ENCODE measurements around the gene TKTL1.

The TKTL1 gene

DNA sequence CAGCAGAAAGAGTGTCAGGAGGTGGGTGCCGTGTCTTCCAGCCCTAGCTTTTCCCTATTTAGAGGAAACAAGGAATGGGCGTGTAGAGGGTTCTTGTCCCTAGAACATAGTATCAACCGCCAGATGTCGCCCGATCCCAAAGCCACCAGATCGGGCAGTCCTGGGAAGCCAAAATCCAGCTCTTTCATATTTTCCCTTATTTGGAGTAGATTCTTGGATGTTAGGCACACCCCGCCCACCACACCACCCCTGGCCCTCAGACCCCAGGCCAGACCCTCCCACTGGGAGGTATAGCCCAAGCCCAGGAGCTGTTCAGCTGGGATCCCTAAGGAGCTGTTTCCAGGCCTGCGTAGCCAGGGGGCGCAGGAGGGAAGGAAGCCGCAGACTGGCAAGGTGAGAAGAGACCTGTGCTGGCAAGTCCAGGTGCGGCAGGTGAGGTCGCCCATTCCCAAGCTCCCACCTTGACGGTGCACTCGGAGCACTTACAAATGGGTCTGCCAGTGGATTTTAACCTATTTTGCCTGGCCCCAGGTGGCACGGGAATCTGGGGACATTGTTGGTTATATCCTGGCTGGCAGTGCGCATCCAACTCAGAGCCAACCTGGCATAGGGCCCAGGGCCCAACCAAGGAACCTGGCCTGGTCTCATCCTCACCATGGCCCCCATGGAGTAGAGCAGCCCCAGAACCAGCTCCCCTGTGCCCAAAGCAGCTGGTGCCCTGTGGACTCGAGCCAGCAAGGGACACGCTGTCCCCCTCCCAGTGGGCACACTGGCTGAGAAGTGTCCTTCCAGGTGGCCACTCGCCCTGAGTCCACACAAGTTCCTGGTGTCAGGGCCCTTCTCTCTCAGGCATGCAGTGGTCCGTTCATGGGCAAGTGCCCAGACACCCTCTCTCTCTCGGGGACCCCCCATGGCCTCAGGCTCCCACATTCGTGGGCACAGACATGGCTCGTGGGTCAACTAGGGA, 78.0 kb downstream of the TKTL1 start:
- FAIRE-seq (peak; percentile 76), DNase-seq (ENCODE audit: insufficient read length, low spot score) (no peak)

DNA sequence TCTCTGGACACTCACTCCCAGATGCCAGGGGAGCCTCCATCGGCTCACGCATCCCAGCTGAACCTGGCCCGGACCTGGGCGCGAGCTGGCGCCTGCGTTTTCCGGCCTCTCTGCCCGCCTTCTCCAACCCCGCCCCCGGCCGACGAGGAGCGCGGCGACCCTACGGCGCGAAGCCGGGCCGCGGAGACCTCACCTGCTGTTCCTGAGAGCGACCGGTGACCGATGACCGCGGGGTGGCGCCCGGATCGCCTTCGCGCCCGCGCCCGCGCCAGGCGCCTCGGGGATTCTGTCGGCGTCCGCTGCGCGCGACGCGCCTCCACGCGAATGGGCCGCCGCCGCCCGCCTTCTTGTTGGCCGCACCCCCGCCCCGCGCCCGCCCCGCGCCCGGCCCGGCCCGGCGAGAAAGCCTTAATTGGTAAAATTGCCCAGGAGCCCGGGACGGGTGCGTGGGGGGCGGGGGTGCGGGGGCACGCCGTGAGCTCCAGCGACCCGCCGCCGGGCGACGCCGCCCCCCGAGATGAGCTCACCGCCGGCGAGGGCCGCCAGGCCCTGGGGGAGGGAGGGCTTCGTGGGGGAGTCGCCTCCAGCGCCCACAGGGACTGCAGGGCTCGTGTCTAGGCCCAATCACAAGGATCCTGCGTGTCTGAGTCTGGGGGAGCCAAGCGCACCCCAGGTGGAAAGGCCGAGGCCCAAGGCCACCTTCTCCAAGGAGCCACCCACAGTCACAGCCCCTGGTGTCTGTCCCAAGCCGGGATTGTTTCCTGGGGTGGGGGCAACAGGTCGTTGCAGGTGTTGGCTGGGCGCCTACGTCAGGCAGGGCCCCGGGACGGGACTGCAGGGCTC, 78.9 kb downstream of the TKTL1 start, which contains the start of gene FLNA:
Gene FLNA (minus strand): TSS at position 322 of the 843 bp plus-strand sequence. CDS start 3,389 bp downstream, outside the sequence.
- no peak for DNase-seq (ENCODE audit: insufficient read length, low spot score)
- FAIRE-seq = no peak

DNA sequence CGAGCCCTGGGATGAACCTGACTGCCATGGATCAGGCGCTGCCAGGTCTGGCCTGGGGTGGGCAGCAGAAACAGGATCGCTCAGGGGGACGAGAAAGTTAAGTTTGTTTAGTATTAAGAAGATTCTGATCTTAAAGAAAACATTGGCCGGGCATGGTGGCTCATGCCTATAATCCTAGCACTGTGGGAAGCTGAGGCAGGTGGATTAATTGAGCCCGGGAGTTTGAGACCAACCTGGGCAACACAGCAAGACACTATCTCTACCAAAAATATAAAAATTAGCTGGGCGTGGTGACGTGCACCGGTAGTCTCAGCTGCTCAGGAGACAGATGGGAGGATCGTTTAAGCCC, 79.5 kb downstream of the TKTL1 start:
- FAIRE-seq (no peak), DNase-seq (ENCODE audit: insufficient read length, low spot score) (no peak)

DNA sequence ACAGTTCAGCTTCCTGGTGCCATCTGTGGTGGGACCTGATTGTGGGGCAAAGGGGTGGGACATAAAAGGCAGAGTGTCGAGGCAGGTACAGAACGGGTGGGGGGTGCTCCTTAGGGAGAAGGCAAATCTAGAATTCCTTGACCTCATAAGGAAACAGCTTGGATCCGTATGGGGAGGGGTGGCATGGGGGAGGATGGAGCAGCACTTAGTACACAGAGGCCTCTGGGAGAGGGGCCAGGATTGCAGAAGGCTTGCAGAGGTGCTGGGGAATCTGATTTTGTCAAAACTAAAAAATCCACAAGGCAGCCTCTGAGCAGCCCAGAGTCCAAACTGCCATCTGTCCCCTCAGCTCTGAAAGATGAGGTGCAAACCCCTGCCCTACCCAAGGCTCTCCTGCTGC, 81.2 kb downstream of the TKTL1 start:
- FAIRE-seq (no peak), DNase-seq (ENCODE audit: insufficient read length, low spot score) (no peak)

DNA sequence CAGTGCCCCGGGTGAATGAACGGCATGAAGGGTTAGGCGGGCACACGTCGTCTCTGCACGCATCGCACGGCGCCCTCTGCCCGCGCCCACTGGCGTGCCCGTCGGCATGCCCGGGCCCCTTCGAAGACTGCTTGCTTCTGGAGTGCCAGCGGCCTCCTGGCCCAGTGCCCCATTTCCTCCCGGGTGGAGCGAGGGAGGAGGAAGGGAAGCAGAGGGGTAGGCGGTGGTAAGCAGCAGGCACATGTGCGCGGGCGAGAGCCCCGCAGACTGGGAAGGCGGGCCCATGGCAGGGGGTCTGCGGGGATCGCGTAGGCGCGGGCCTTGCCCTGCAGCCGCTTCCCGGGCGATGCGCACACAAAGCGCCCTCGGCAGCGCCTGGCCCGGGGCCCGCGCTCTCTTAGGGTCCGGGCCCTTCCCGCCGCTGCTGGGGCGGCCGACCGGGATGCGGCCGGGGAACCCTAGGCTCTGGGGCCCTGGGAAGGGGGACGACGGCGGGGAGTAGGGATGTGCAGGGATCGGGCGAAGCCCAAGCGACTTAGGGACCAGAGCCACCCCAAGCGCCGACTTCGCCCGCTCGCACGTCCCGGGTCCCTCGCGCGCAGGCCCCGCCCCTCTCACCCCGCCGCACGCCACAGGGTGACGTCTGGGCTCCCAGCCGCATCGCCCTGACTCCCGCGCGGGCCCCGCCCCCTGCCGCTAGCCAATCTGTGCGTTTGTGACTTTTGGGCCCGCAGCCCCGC, 82.6 kb downstream of the TKTL1 start:
- DNase-seq (ENCODE audit: insufficient read length, low spot score) (no peak), FAIRE-seq (no peak)

DNA sequence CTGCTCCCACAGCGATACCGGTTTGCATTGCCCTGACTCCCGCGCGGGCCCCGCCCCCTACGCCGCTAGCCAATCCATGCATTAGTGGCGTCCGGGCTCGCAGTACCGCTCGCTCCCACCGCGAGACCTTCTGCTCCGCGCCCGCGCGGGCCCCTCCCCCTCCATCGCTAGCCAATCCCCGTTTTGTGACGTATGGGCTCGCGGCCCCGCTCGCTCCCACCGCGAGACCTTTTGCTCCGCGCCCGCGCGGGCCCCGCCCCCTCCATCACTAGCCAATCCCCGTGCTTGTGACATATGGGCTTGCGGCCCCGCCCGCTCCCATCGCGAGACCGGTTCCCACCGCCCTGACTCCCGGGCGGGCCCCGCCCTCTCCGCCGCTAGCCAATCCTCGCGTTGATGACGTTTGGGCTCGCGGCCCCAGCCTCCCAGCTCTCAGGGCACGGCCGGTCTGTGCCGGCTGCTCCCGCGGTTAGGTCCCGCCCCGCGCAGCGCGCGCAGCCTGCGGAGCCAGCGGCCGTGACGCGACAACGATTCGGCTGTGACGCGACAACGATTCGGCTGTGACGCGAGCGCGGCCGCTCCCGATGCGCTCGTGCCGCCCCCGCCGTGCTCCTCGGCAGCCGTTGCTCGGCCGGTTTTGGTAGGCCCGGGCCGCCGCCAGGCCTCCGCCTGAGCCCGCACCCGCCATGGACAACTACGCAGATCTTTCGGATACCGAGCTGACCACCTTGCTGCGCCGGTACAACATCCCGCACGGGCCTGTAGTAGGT, 83.4 kb downstream of the TKTL1 start, which contains the start of gene EMD:
Gene EMD (plus strand): TSS at position 497 of the 770 bp plus-strand sequence. CDS start 190 bp downstream, at position 687.
- FAIRE-seq (peak; percentile 99), DNase-seq (ENCODE audit: insufficient read length, low spot score) (no peak)

DNA sequence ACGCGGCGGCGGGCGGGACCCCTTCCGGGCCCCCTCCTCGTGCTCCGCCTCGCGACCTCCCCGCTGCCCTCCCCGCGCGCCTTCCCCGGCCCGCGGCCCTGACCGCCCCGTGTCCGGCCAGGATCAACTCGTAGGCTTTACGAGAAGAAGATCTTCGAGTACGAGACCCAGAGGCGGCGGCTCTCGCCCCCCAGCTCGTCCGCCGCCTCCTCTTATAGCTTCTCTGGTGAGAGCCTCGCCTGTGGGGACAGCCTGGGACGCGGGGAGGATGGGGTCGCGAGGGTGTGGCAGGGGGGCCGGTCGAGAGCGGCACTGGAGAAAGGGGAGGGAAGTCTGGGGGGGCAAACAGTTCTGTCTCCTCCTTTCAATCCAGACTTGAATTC, 84.0 kb downstream of the TKTL1 start:
- DNase-seq (ENCODE audit: insufficient read length, low spot score) (no peak), FAIRE-seq (no peak)
